Transverse colon (tissue), 4 donors: ENCODE results near the gene PRKAR1B. TPM values are rescaled to one million over a fixed set of nuclear protein-coding genes. Genes with fewer than 3 reads are reported as not detected.
"Not testable (repeated sequence)": the region's sequence is repeated elsewhere in the genome, so short reads cannot be mapped to it uniquely, and the experiment has no call there.

ENCODE experiments used
- DNase-seq: peaks from one replicate; pipeline ENCODE4 v3.0.0-alpha.2; 2019
- H3K27ac ChIP-seq, 4 donors: fragments of 200-600 bp; sonication (generic); 2 replicates each; pipeline ENCODE4 v1.5.1; 2016 to 2018; ENCODE audit warnings: inconsistent platforms in 4 of 4
- H3K27me3 ChIP-seq: fragments of 200-600 bp; sonication (generic); 2 replicates; pipeline ENCODE4 v1.5.1; 2017; ENCODE audit warnings: inconsistent platforms
- H3K36me3 ChIP-seq, 4 donors: fragments of 200-600 bp; sonication (generic); 2 replicates each; pipeline ENCODE4 v1.5.1; 2017 to 2019; ENCODE audit warnings: inconsistent platforms in 4 of 4
- H3K4me1 ChIP-seq, 4 donors: fragments of 200-600 bp; sonication (generic); 2 replicates each; pipeline ENCODE4 v1.5.1; 2017 to 2020; ENCODE audit warnings: inconsistent platforms in 4 of 4
- H3K4me3 ChIP-seq, 4 donors: fragments of 200-600 bp; sonication (generic); 1 replicate in 1 of 4; 2 replicates in 3 of 4; pipeline versions ENCODE4 v1.5.1 to v1.6.1; 2017 to 2019; ENCODE audit warnings: inconsistent platforms in 4 of 4
- H3K9me3 ChIP-seq, 2 donors: fragments of 200-600 bp; sonication (generic); 2 replicates each; pipeline ENCODE4 v1.5.1; 2017 to 2019; ENCODE audit warnings: inconsistent platforms in 2 of 2
- CTCF ChIP-seq, 5 experiments: fragments of 200-600 bp in 3 of 5; fragments of 450-650 bp in 2 of 5; sonication (generic) in 3 of 5; IDR thresholded peaks; 1 replicate in 2 of 5; 2 replicates in 3 of 5; pipeline ENCODE4 v1.5.1; 2016 to 2017; ENCODE audit warnings: antibody characterized with exemption in 5 of 5, inconsistent platforms in 3 of 5, mild to moderate bottlenecking in 2 of 5, moderate library complexity in 1 of 5
- EP300 ChIP-seq: sonication (generic); formaldehyde crosslinking; IDR thresholded peaks from one replicate; pipeline ENCODE4 v1.6.1; 2017; ENCODE audit warnings: antibody characterized with exemption, low read depth
- POLR2A ChIP-seq: fragments of 450-650 bp; IDR thresholded peaks from one replicate; pipeline ENCODE4 v1.6.1; 2016; ENCODE audit warnings: antibody characterized with exemption, mild to moderate bottlenecking, moderate library complexity
- POLR2AphosphoS5 ChIP-seq, 3 donors: sonication (generic); formaldehyde crosslinking; IDR thresholded peaks; one replicate each; pipeline ENCODE4 v1.6.1; 2016; ENCODE audit warnings: antibody characterized with exemption in 3 of 3
- WGBS, 2 donors: methylation state at CpG; one replicate each; pipeline ENCODE4 v1.1.5; 2018; ENCODE audit warnings: low coverage in 1 of 2; 5-methylcytosine and 5-hydroxymethylcytosine counted together
- in situ Hi-C, 4 donors: fragments of 200-750 bp; cut with MboI; loops; one replicate each; pipeline versions ENCODE4 v1.15.0 to v1.15.1; 2017; ENCODE audit warnings: low sequenced_read_pairs in 3 of 4, low pct_ligation_motif_present in 1 of 4, low pct_unique_long_range_greater_than_20kb in 1 of 4
- intact Hi-C: fragments of 100-400 bp; cut with DNase I; formaldehyde crosslinking; loops from one replicate; pipeline ENCODE4 v1.15.1; 2023; ENCODE audit warnings: low total_unique reads
- total RNA-seq, 4 donors: library from RNA; depleted of rRNA; stranded (reverse); fragments of >200 nt; gene quantifications; one replicate each; pipeline ENCODE4 v1.1.0, GENCODE V29; 2016

The PRKAR1B gene
- total RNA-seq, 4 donors from 2014 or later: 15.7 to 53.9 (median 16.9) TPM

GRCh38 chr7:755413-755805 lies 28.3 kb upstream of the PRKAR1B start:
- DNase-seq: no peak
- Histone ChIP-seq H3K27ac (no peak overlapping the region), H3K4me3 (no peak overlapping the region), H3K9me3 (no peaks in the 10 kb centered on the region), H3K36me3 (peaks cover 0 to 35% (median 11%) of the 10 kb centered on the region in 4 donors), H3K4me1 (no peaks in the 10 kb centered on the region), H3K27me3 (no peaks in the 10 kb centered on the region)
- intact Hi-C loops (no loop called here), in situ Hi-C loops (no loop called here)
- no peak for TF ChIP-seq CTCF (IDR thresholded peaks at IDR 0.05)
- TF ChIP-seq POLR2A: no peak
- no peak for TF ChIP-seq POLR2AphosphoS5 (IDR thresholded peaks at IDR 0.05)
- TF ChIP-seq EP300: no peak
- 65 to 87% methylated on average over 2 to 9 of the region's 9 CpGs for WGBS, 2 donors

- TF ChIP-seq POLR2AphosphoS5 (IDR thresholded peaks at IDR 0.05): no peak
- no peak for TF ChIP-seq CTCF (IDR thresholded peaks at IDR 0.05)
- no peak for TF ChIP-seq POLR2A
- TF ChIP-seq EP300: no peak
- Histone ChIP-seq H3K4me1 (no peaks in the 10 kb centered on the region), H3K4me3 (no peak overlapping the region), H3K36me3 (peaks cover 0 to 35% (median 11%) of the 10 kb centered on the region in 4 donors), H3K27me3 (no peaks in the 10 kb centered on the region), H3K9me3 (no peaks in the 10 kb centered on the region), H3K27ac (no peak overlapping the region)
- WGBS, 2 donors: 94 to 100% methylated on average over 3 to 49 of the region's 49 CpGs
- DNase-seq: no peak
- in situ Hi-C loops: no loop called here
- intact Hi-C loops: no loop called here
Measured at GRCh38 chr7:754531-755412, 27.7 kb upstream of the PRKAR1B start.

GRCh38 chr7:753190-753589 lies 26.1 kb upstream of the PRKAR1B start:
- TF ChIP-seq POLR2AphosphoS5 (IDR thresholded peaks at IDR 0.05) (no peak), POLR2A (no peak), EP300 (no peak), CTCF (IDR thresholded peaks at IDR 0.05) (no peak)
- intact Hi-C loops (no loop called here), in situ Hi-C loops (no loop called here)
- no peaks in the 10 kb centered on the region for H3K9me3 ChIP-seq
- no peaks in the 10 kb centered on the region for H3K27me3 ChIP-seq
- H3K36me3 ChIP-seq: peaks cover 0 to 30% (median 10%) of the 10 kb centered on the region in 4 donors
- H3K27ac ChIP-seq: no peak overlapping the region
- no peak overlapping the region for H3K4me3 ChIP-seq
- H3K4me1 ChIP-seq: no peaks in the 10 kb centered on the region
- no peak for DNase-seq
- WGBS, 2 donors: 92 to 98% methylated on average over 11 to 17 of the region's 17 CpGs

- H3K4me3 ChIP-seq, H3K4me1 ChIP-seq, DNase-seq, H3K27me3 ChIP-seq, in situ Hi-C loops, H3K27ac ChIP-seq, H3K9me3 ChIP-seq, intact Hi-C loops: not testable (repeated sequence)
- WGBS, 2 donors: 83 to 89% methylated on average over 24 to 33 of the region's 33 CpGs
- peaks cover 0 to 22% (median 5%) of the 10 kb centered on the region in 4 donors for H3K36me3 ChIP-seq
Measured at GRCh38 chr7:752256-752655, 25.2 kb upstream of the PRKAR1B start.
